HCT116 (cell line): ENCODE results near the gene KRIT1. TPM values are rescaled to one million over a fixed set of nuclear protein-coding genes. Genes with fewer than 3 reads are reported as not detected.
"Not testable (repeated sequence)": the region's sequence is repeated elsewhere in the genome, so short reads cannot be mapped to it uniquely, and the experiment has no call there.

ENCODE experiments used
- ATAC-seq: fragments of 200-7000 bp; cut with Tn5 transposase; 2 replicates; pipeline ENCODE4 v1.9.1; 2020; ENCODE audit warnings: mild to moderate bottlenecking, moderate library complexity
- BruUV-seq: library from RNA; stranded (reverse); fragments of 400-500 nt; replicated peaks from 2 replicates; lab custom pipeline; 2021; lab: Mats Ljungman, UMichigan
- CTCF ChIA-PET: fragments of 300-600 bp; sonication (Branson Sonifier 250); formaldehyde crosslinking; loops from one replicate; lab custom pipeline; 2021; ENCODE audit warnings: antibody characterized with exemption; lab: Charles Lee
- POLR2A ChIA-PET: fragments of 300-600, 350-600 bp; sonication (Branson Sonifier 250); formaldehyde crosslinking; loops from one replicate; lab custom pipeline; 2021; ENCODE audit warnings: antibody characterized with exemption; lab: Charles Lee
- RAD21 ChIA-PET, 2 experiments: fragments of 300-600 bp; sonication (Branson Sonifier 250); formaldehyde crosslinking; loops; one replicate each; lab custom pipeline; 2023; ENCODE audit warnings: low total read pairs in 2 of 2; ENCODE audit not compliant: uncharacterized antibody in 2 of 2, unreplicated experiment in 2 of 2, low non-redundant PET in 1 of 2; lab: Charles Lee
- DNase-seq: peaks from one replicate; pipeline ENCODE4 v3.0.0-alpha.2; 2010; ENCODE audit warnings: low read depth, low spot score
- H2AFZ ChIP-seq: fragments of 200-600 bp; shearing (Covaris generic), sonication (generic); 2 replicates; pipeline ENCODE4 v1.6.1; 2017; ENCODE audit warnings: low read depth, mixed run types, mixed read lengths, antibody characterized with exemption, low read length; ENCODE audit not compliant: poor library complexity, severe bottlenecking
- H3K27ac ChIP-seq: 2 replicates; pipeline ENCODE4 v1.5.1; 2012; ENCODE audit warnings: low read depth, low read length
- H3K27me3 ChIP-seq: fragments of 200-600 bp; sonication (generic); 2 replicates; pipeline ENCODE4 v1.6.1; 2016; ENCODE audit warnings: mixed run types, low read length, mixed read lengths; ENCODE audit not compliant: insufficient read depth
- H3K36me3 ChIP-seq, 2 experiments: fragments of 200-500 bp in 1 of 2; fragments of 200-600 bp in 1 of 2; sonication (Bioruptor generic) in 1 of 2; sonication (generic) in 1 of 2; 2 replicates each; pipeline versions ENCODE4 v1.5.1 to v1.6.1; 2014 to 2016; ENCODE audit warnings: low read length in 2 of 2, inconsistent platforms in 1 of 2, mixed read lengths in 1 of 2, mixed run types in 1 of 2; ENCODE audit not compliant: insufficient read depth in 2 of 2, control insufficient read depth in 1 of 2
- H3K4me1 ChIP-seq, 2 experiments: fragments of 200-600 bp in 1 of 2; sonication (generic) in 1 of 2; 2 replicates each; pipeline versions ENCODE4 v1.5.1 to v1.6.1; 2012 to 2017; ENCODE audit warnings: low read length in 2 of 2, inconsistent platforms in 1 of 2, mild to moderate bottlenecking in 1 of 2, mixed read lengths in 1 of 2, mixed run types in 1 of 2, moderate library complexity in 1 of 2; ENCODE audit not compliant: insufficient read depth in 2 of 2, control insufficient read depth in 1 of 2
- H3K4me2 ChIP-seq: fragments of 200-600 bp; sonication (generic); 2 replicates; pipeline ENCODE4 v1.6.1; 2017; ENCODE audit warnings: mixed run types, low read length, mixed read lengths
- H3K4me3 ChIP-seq, 2 experiments: fragments of 200-600 bp in 1 of 2; sonication (generic) in 1 of 2; replicated peaks in 1 of 2; 2 replicates each; pipeline ENCODE4 v1.5.1; 2011 to 2016; ENCODE audit warnings: low read length in 2 of 2, control low read depth in 1 of 2, low read depth in 1 of 2, mild to moderate bottlenecking in 1 of 2, mixed read lengths in 1 of 2, mixed run types in 1 of 2
- H3K79me2 ChIP-seq: fragments of 200-600 bp; sonication (generic); 2 replicates; pipeline ENCODE4 v1.6.1; 2017; ENCODE audit warnings: mild to moderate bottlenecking, mixed run types, low read length, moderate library complexity, mixed read lengths; ENCODE audit not compliant: insufficient read depth
- H3K9ac ChIP-seq: fragments of 200-600 bp; sonication (generic); 2 replicates; pipeline ENCODE4 v1.6.1; 2016; ENCODE audit warnings: low read length, mixed read lengths
- H3K9me2 ChIP-seq: fragments of 200-600 bp; sonication (generic), shearing (Covaris generic); 2 replicates; pipeline ENCODE4 v1.6.1; 2017; ENCODE audit warnings: mixed run types, mild to moderate bottlenecking, moderate library complexity; ENCODE audit not compliant: insufficient read depth
- H3K9me3 ChIP-seq, 2 experiments: fragments of 200-500 bp in 1 of 2; fragments of 200-600 bp in 1 of 2; sonication (Bioruptor generic) in 1 of 2; sonication (generic) in 1 of 2; 2 replicates each; pipeline ENCODE4 v1.6.1; 2014 to 2017; ENCODE audit warnings: low read length in 2 of 2, mixed read lengths in 2 of 2, inconsistent platforms in 1 of 2, low read depth in 1 of 2, mild to moderate bottlenecking in 1 of 2, mixed run types in 1 of 2, moderate library complexity in 1 of 2; ENCODE audit not compliant: control insufficient read depth in 1 of 2, insufficient read depth in 1 of 2
- H4K20me1 ChIP-seq: fragments of 200-600 bp; sonication (generic), shearing (Covaris generic); 2 replicates; pipeline ENCODE4 v1.6.1; 2017; ENCODE audit warnings: mixed run types, mild to moderate bottlenecking, moderate library complexity; ENCODE audit not compliant: insufficient read depth
- CBX3 ChIP-seq: IDR thresholded peaks from 2 replicates; pipeline ENCODE4 v1.6.1; 2012; ENCODE audit warnings: low read depth
- EGR1 ChIP-seq: IDR thresholded peaks from 2 replicates; pipeline ENCODE4 v1.6.1; 2012; ENCODE audit warnings: low read depth
- ELF1 ChIP-seq: IDR thresholded peaks from 2 replicates; pipeline ENCODE4 v1.6.1; 2012; ENCODE audit warnings: low read depth, borderline replicate concordance
- EZH2 ChIP-seq: fragments of 200-600 bp; sonication (generic); IDR thresholded peaks from 2 replicates; pipeline ENCODE4 v1.6.1; 2017; ENCODE audit warnings: antibody characterized with exemption, mixed run types
- EZH2phosphoT487 ChIP-seq: fragments of 200-600 bp; IDR thresholded peaks from 2 replicates; pipeline ENCODE4 v1.6.1; 2018; ENCODE audit warnings: antibody characterized with exemption, borderline replicate concordance
- FOSL1 ChIP-seq: IDR thresholded peaks from 2 replicates; pipeline ENCODE4 v1.6.1; 2012; ENCODE audit warnings: low read depth
- POLR2A ChIP-seq: IDR thresholded peaks from 2 replicates; pipeline ENCODE4 v1.7.0; 2011; ENCODE audit warnings: borderline replicate concordance; ENCODE audit not compliant: insufficient read depth, insufficient read length; ENCODE audit errors: extremely low read depth
- POLR2AphosphoS5 ChIP-seq: IDR thresholded peaks from 2 replicates; pipeline ENCODE4 v1.6.1; 2011; ENCODE audit warnings: mild to moderate bottlenecking, low read depth, low read length, moderate library complexity
- REST ChIP-seq: IDR thresholded peaks from 2 replicates; pipeline ENCODE4 v1.6.1; 2012; ENCODE audit warnings: low read depth
- SIN3A ChIP-seq: IDR thresholded peaks from 2 replicates; pipeline ENCODE4 v1.6.1; 2012; ENCODE audit warnings: low read depth
- SP1 ChIP-seq: IDR thresholded peaks from 2 replicates; pipeline ENCODE4 v1.6.1; 2012; ENCODE audit warnings: low read depth
- YY1 ChIP-seq: IDR thresholded peaks from 2 replicates; pipeline ENCODE4 v1.6.1; 2011; ENCODE audit warnings: low read length, low read depth, moderate library complexity, mild to moderate bottlenecking; ENCODE audit not compliant: insufficient replicate concordance; ENCODE audit errors: extremely low read depth
- ZNF274 ChIP-seq: fragments of 200-500 bp; sonication (Bioruptor generic); IDR thresholded peaks from 2 replicates; pipeline ENCODE4 v1.6.1; 2014; ENCODE audit warnings: mild to moderate bottlenecking, low read depth, low read length, inconsistent platforms
- intact Hi-C: fragments of 100-400 bp; cut with micrococcal nuclease; formaldehyde crosslinking; loops from 2 replicates; pipeline ENCODE4 v1.10.0; 2022
- total RNA-seq: library from RNA; stranded (reverse); gene quantifications from one replicate; pipeline ENCODE4 v1.2.1, GENCODE V29; 2021; ENCODE audit not compliant: unreplicated experiment
- TF ChIP-seq, protein P1 (sequence below): IDR thresholded peaks from 2 replicates; pipeline ENCODE4 v1.6.1; 2011; ENCODE audit warnings: mild to moderate bottlenecking, low read length, moderate library complexity; ENCODE audit not compliant: insufficient replicate concordance; ENCODE audit errors: extremely low read depth
- TF ChIP-seq, protein P2 (sequence below): IDR thresholded peaks from 2 replicates; pipeline ENCODE4 v1.6.1; 2012

KRIT1 gene
- total RNA-seq, 1 experiment from 2014 or later, result 32.4 TPM

GRCh38 chr7:92255308-92255707, 9.6 kb upstream of the KRIT1 start (continued):
- TF ChIP-seq, protein P1, sequence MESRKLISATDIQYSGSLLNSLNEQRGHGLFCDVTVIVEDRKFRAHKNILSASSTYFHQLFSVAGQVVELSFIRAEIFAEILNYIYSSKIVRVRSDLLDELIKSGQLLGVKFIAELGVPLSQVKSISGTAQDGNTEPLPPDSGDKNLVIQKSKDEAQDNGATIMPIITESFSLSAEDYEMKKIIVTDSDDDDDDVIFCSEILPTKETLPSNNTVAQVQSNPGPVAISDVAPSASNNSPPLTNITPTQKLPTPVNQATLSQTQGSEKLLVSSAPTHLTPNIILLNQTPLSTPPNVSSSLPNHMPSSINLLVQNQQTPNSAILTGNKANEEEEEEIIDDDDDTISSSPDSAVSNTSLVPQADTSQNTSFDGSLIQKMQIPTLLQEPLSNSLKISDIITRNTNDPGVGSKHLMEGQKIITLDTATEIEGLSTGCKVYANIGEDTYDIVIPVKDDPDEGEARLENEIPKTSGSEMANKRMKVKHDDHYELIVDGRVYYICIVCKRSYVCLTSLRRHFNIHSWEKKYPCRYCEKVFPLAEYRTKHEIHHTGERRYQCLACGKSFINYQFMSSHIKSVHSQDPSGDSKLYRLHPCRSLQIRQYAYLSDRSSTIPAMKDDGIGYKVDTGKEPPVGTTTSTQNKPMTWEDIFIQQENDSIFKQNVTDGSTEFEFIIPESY, result no peak
- TF ChIP-seq YY1, result no peak
- no peak for TF ChIP-seq SP1
- TF ChIP-seq EZH2, result no peak
- TF ChIP-seq SIN3A, result no peak
- no peak for TF ChIP-seq ELF1

GRCh38 chr7:92254800-92255199, 9.1 kb upstream of the KRIT1 start:
- POLR2A ChIA-PET, ATAC-seq, H3K27me3 ChIP-seq, RAD21 ChIA-PET, BruUV-seq, H4K20me1 ChIP-seq, intact Hi-C loops, H3K9me3 ChIP-seq, H3K9me2 ChIP-seq, H3K9ac ChIP-seq, H3K4me3 ChIP-seq, H3K4me2 ChIP-seq, H2AFZ ChIP-seq, H3K36me3 ChIP-seq, DNase-seq, H3K27ac ChIP-seq: not testable (repeated sequence)
- Histone ChIP-seq H3K79me2 (peaks cover 94% of the 10 kb centered on the region), H3K4me1 (peaks cover 10 to 25% of the 10 kb centered on the region in 2 experiments)
- CTCF ChIA-PET, result interaction anchor here (1.1 kb wide), 1 partner anchor 9 kb away, joined by 4 read pairs; the partner anchor contains the start of genes ANKIB1 and KRIT1

GRCh38 chr7:92253251-92253650, 7.5 kb upstream of the KRIT1 start:
- no peak overlapping the region for H3K9ac ChIP-seq
- ChIA-PET RAD21 (no interaction called here), CTCF (no interaction called here), POLR2A (no interaction called here)
- ATAC-seq (no peak), DNase-seq (no peak)
- H3K9me2 ChIP-seq, result no peaks in the 10 kb centered on the region
- intact Hi-C loops, result no loop called here
- H3K27me3 ChIP-seq, result no peaks in the 10 kb centered on the region
- peaks cover 94% of the 10 kb centered on the region for H3K79me2 ChIP-seq
- no peak overlapping the region for H3K4me2 ChIP-seq
- H3K4me1 ChIP-seq, result peaks cover 0 to 10% of the 10 kb centered on the region in 2 experiments; a peak in 2 of 4 replicates
- H3K4me3 ChIP-seq, result no peak overlapping the region
- no peak overlapping the region for H2AFZ ChIP-seq
- no TSS peak for BruUV-seq
- H3K9me3 ChIP-seq, result no peaks in the 10 kb centered on the region
- no peak overlapping the region for H3K27ac ChIP-seq
- peaks cover 0 to 7% of the 10 kb centered on the region in 2 experiments; a peak in 1 of 4 replicates for H3K36me3 ChIP-seq
- H4K20me1 ChIP-seq, result no peaks in the 10 kb centered on the region
- TF ChIP-seq REST, result no peak
- TF ChIP-seq EZH2phosphoT487, result no peak
- no peak for TF ChIP-seq FOSL1
- TF ChIP-seq YY1, result no peak
- TF ChIP-seq POLR2AphosphoS5, result no peak
- no peak for TF ChIP-seq EZH2
- no peak for TF ChIP-seq CBX3
- TF ChIP-seq, protein P2, sequence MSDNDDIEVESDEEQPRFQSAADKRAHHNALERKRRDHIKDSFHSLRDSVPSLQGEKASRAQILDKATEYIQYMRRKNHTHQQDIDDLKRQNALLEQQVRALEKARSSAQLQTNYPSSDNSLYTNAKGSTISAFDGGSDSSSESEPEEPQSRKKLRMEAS, result no peak
- TF ChIP-seq POLR2A, result no peak
- no peak for TF ChIP-seq EGR1
- no peak for TF ChIP-seq ZNF274
